ENCODE results near the gene ZBTB7C. TPM values are rescaled to one million over a fixed set of nuclear protein-coding genes. Genes with fewer than 3 reads are reported as not detected.
"Not testable (repeated sequence)": the region's sequence is repeated elsewhere in the genome, so short reads cannot be mapped to it uniquely, and the experiment has no call there.

The ZBTB7C gene
- total RNA-seq, 1 donor from 2014 or later: 7.4 TPM

DNA sequence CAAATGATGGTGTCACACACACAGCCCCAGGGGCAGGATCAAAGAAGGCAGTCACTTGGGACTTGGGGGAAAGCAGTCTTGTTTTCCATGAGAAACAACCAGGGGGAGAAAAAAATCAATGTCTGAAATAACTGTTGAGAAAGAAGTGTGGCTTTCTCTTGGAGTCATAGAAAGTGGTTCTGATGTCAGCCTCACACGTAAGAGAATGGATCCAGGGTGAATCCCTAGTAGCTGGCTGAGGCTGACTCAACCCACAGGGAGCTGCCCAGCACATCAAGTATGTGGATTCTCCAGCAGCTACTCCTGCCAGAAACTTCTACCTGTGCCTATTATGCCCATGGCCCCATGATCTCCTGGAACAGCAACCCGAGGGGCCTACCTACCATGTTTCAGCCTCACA lies 33.6 kb upstream of the ZBTB7C start:
- Mint-ChIP-seq H3K4me3 (no peak overlapping the region), H3K27me3 (ENCODE audit: low read depth) (peaks cover 57% of the 10 kb centered on the region), H3K4me1 (peaks cover 9% of the 10 kb centered on the region), H3K36me3 (no peaks in the 10 kb centered on the region), H3K27ac (no peak overlapping the region), H3K9me3 (no peaks in the 10 kb centered on the region)
- TF ChIP-seq, protein P1, sequence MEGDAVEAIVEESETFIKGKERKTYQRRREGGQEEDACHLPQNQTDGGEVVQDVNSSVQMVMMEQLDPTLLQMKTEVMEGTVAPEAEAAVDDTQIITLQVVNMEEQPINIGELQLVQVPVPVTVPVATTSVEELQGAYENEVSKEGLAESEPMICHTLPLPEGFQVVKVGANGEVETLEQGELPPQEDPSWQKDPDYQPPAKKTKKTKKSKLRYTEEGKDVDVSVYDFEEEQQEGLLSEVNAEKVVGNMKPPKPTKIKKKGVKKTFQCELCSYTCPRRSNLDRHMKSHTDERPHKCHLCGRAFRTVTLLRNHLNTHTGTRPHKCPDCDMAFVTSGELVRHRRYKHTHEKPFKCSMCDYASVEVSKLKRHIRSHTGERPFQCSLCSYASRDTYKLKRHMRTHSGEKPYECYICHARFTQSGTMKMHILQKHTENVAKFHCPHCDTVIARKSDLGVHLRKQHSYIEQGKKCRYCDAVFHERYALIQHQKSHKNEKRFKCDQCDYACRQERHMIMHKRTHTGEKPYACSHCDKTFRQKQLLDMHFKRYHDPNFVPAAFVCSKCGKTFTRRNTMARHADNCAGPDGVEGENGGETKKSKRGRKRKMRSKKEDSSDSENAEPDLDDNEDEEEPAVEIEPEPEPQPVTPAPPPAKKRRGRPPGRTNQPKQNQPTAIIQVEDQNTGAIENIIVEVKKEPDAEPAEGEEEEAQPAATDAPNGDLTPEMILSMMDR (IDR thresholded peaks at IDR 0.05; ENCODE audit: unreplicated experiment): no peak
- DNase-seq (ENCODE audit: low spot score in 2 of 2, unreplicated experiment in 2 of 2): no peak

DNA sequence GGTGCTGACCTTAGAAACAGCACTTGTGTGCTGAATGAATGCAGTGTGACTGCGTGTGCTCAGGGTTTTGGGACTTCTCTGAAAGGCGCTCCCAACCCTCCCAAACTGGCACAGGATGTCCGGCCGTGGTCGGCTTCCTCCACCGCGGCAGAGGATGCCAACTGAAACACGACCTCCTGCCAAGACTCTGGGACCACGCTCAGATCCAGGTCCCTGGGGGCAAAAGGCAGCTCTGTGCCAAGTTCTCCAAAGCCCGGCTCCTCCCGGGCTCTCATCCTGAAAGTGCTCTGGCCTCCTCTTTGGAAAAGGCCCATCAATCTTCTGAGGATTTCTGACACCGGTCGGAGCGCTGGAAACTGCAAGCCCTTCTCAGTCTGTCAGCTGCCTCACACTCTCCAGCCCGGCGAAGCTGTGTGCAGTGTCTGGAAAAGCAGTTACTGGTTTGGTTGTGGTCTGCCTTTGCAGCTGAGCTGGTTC lies 32.3 kb upstream of the ZBTB7C start:
- Mint-ChIP-seq H3K9me3 (no peaks in the 10 kb centered on the region), H3K27me3 (ENCODE audit: low read depth) (peaks cover 63% of the 10 kb centered on the region), H3K4me3 (no peak overlapping the region), H3K36me3 (no peaks in the 10 kb centered on the region), H3K27ac (no peak overlapping the region), H3K4me1 (peaks cover 4% of the 10 kb centered on the region)
- no peak for DNase-seq (ENCODE audit: low spot score in 2 of 2, unreplicated experiment in 2 of 2)
- TF ChIP-seq, protein P1 (IDR thresholded peaks at IDR 0.05; ENCODE audit: unreplicated experiment): no peak

DNA sequence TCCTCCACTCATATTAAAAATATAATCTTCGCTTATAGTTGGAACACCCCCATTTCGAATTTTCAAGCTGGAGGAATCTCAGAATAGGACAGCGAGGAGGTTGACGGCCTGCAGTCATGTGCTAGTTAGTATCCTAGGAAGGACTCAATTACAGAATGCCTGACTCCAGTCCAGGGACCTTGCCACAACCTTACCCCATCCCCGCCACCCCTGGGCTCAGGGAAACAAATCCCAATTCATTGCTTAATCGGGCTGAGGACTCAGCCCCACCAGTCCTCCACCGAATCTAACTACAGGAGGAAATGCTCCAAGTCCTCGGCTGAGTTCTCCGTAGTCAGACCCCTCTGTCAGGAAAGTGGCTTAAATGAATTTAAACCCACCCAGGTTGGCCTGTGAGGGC lies 31.7 kb upstream of the ZBTB7C start:
- peaks cover 4% of the 10 kb centered on the region for H3K4me1 Mint-ChIP-seq
- H3K27me3 Mint-ChIP-seq (ENCODE audit: low read depth): peaks cover 69% of the 10 kb centered on the region
- no peaks in the 10 kb centered on the region for H3K9me3 Mint-ChIP-seq
- no peak overlapping the region for H3K4me3 Mint-ChIP-seq
- TF ChIP-seq, protein P1 (IDR thresholded peaks at IDR 0.05; ENCODE audit: unreplicated experiment): no peak
- no peak for DNase-seq (ENCODE audit: low spot score in 2 of 2, unreplicated experiment in 2 of 2)
- no peak overlapping the region for H3K27ac Mint-ChIP-seq
- no peaks in the 10 kb centered on the region for H3K36me3 Mint-ChIP-seq

DNA sequence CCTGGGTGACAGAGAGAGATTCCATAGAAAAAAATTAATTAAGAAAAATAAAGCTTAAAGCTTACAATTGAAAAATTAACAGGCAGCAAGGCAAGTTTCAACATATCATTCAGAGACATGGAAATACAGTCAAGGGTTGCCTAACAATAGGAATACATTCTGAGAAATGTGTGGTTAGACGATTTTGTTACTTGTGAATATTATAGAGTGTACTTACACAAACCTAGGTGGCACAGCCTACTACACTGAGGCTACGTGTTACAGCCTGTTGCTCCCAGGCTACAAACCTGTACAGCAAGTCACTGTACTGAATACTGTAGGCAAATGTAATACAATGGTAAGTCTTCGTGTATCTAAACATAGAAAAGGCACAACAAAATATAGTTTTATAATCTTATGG lies 27.7 kb upstream of the ZBTB7C start:
- H3K36me3 Mint-ChIP-seq: no peaks in the 10 kb centered on the region
- H3K4me3 Mint-ChIP-seq: no peak overlapping the region
- no peak overlapping the region for H3K27ac Mint-ChIP-seq
- H3K27me3 Mint-ChIP-seq (ENCODE audit: low read depth): peaks cover 54% of the 10 kb centered on the region
- no peak for DNase-seq (ENCODE audit: low spot score in 2 of 2, unreplicated experiment in 2 of 2)
- TF ChIP-seq, protein P1 (IDR thresholded peaks at IDR 0.05; ENCODE audit: unreplicated experiment): no peak
- H3K4me1 Mint-ChIP-seq: peaks cover 2% of the 10 kb centered on the region
- peaks cover 4% of the 10 kb centered on the region for H3K9me3 Mint-ChIP-seq

DNA sequence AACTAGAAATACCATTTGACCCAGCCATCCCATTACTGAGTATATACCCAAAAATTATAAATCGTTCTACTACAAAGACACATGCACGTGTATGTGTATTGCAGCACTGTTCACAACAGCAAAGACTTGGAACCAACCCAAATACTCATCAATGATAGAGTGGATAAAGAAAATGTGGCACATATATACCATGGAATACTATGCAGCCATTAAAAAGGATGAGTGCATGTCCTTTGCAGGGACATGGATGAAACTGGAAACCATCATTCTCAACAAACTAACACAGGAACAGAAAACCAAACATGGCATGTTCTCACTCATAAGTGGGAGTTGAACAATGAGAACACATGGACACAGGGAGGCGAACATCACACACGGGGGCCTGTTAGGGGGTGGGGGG lies 25.2 kb upstream of the ZBTB7C start:
- DNase-seq (ENCODE audit: low spot score in 2 of 2, unreplicated experiment in 2 of 2); H3K27ac Mint-ChIP-seq; H3K36me3 Mint-ChIP-seq; H3K4me3 Mint-ChIP-seq; H3K4me1 Mint-ChIP-seq; H3K9me3 Mint-ChIP-seq: not testable (repeated sequence)
- peaks cover 48% of the 10 kb centered on the region for H3K27me3 Mint-ChIP-seq (ENCODE audit: low read depth)

DNA sequence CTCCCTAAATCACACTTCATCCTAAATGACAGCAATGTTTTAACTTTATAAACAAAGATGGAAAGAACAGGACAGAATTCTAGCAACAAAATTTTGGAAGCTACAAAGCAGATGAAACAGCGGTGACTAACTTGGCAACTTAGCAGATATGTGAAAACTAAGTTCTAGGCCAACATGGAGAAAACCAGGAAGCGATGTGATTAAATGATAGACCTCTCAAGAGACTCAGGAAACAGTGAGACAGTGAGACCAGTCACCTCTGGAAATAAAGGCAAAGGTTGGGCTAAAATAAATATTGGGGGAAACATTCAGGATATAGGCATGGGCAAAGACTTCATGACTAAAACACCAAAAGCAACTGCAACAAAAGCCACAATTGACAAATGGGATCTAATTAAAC lies 24.4 kb upstream of the ZBTB7C start:
- Mint-ChIP-seq H3K4me3 (no peak overlapping the region), H3K9me3 (peaks cover 4% of the 10 kb centered on the region), H3K36me3 (no peaks in the 10 kb centered on the region), H3K27me3 (ENCODE audit: low read depth) (peaks cover 47% of the 10 kb centered on the region), H3K4me1 (no peaks in the 10 kb centered on the region), H3K27ac (no peak overlapping the region)
- DNase-seq (ENCODE audit: low spot score in 2 of 2, unreplicated experiment in 2 of 2): no peak
- TF ChIP-seq, protein P1 (IDR thresholded peaks at IDR 0.05; ENCODE audit: unreplicated experiment): no peak

All from mesothelial cell of epicardium (in vitro differentiated cells).